ENCODE results near the gene ERICH2.
A peak's percentile ranks its signal among the peaks of the same experiment; 100 is the strongest.

Gene ERICH2

DNA sequence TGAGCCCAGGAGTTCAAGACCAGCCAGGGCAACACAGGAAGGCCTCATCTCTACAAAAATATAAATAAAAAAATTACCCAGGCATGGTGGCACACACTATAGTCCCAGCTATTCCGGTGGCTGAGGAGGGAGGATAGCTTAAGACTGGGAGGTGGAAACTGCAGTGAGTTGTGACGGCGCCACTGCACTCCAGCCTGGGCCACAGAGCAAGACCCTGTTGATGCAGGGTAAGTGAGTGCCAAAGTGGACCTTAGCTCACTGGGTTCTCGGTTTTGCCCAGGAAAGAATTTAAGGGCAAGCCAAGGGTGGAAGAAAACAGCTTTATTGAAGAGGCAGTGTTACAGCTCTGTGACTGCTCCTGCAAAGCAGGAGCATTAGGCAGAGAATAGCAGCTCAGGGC, 6.9 kb upstream of the ERICH2 start:
- no peak for DNase-seq

DNA sequence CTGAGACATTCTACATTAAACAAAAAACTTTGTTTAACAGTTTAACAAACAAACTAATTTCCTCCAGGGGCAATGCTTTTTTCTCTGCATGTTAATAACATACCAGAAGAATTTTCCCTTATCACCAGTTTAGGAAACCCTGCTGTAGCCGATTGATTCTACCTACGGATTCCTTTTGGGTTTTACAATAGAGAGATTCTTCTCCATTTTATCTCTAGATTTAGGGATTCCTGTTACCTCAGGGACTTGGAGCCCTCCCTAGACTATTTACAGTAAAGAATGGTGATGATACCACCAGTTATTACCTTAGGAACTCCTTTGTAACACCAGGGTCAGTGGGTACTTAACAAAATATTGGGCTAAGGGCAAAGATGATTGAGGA, 5.3 kb upstream of the ERICH2 start:
- no peak for DNase-seq

DNA sequence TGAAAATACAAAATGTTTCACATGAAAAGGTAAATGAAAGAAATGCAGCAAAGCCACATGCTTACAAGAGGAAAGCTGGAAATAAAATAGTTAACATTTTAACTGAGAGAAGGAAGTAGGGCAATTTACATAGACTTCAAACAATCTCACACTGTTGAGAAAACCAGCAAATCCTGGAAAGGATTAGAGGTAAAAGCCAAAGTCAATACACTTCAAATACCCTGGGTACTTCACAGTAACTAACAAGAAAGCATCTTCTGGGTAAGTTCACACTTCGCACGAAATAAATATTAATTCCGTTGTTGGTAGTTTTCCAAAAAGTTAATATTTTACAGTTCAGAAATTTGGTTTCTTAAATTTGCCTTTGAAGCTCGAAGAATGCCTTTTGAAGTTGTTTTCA, 3.5 kb upstream of the ERICH2 start:
- no peak for DNase-seq

DNA sequence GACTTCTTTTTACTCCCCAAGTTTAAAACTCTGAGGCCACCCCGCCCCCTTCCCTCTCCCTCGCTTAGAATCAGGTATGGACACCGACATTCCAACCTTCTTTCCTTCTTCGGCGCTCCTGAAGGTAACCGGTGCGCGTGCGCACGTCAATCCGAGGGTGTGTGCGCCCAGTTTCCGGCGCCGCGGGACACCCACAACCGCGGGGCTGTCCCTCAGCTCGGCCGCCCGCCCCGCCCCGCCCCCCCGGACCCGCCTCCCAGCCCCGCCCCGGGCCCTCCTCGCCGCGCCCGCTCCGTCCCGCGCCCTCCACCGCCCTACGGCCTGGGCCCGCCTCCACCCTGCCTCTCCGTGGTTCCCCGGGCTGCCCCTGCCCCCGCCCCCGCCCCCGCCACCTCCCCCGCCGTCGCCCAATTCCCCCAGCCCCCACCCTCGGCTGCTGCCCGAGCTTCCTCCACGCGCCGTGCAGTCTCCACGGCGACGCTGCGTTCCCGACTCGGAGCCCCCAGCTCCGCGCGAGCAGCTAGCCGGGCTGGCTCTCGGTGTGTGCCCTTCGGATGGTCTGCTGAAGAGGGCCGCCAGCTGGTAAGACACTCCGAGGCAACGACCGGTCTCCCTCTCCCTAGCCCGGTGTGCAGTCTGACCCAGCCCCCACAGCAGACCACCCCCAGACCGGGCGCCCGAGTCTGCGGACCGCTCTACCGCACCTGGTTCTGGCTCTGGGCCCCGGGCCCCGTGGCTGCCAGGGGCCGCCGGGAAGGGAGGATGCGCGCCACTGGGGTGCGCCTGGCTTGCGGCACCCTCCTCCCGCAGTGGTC, 635 bp downstream of the ERICH2 start:
- peak; percentile 77 for DNase-seq

DNA sequence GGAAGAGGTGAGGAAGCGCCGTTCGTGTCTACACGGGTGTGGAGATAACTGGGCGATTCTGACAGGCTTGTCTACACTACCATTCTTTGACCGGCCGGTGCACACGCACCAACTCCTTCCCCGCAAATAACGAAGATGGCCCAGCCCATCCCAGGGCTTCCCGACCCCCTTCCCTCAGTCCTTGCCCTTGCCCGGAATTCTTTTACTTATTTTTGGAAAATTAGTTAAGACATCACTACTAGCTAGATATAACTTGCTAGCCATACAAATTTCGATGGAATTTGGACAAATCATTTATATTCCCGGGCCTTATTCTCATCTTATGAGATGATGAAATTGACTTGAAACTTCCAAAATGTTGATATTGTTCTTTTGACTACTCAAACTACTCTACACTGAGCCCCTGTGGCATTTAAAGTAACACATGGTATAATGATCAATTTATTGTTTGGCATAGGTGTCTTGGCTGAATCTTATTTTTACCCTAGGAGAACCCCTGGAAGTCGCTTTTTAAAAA, 1.3 kb downstream of the ERICH2 start:
- no peak for DNase-seq

DNA sequence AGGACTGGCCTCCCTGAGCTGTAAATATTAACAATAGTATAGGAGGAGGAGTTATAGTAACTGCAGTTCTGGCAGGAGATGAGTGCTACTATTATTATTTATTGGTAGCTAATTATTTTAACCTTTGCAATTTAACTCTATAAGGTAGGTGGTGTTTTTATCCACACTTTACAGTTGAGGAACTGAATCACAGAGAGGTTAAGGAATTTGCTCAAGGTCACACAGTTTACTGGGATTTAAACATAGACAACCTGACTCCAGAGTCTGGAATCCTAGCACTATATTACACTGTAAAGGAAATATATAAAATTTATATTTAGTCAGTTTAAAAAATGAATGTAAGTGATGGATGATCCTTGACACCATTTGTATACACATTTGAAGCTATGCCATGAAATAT, 2.1 kb downstream of the ERICH2 start:
- DNase-seq, result no peak

DNA sequence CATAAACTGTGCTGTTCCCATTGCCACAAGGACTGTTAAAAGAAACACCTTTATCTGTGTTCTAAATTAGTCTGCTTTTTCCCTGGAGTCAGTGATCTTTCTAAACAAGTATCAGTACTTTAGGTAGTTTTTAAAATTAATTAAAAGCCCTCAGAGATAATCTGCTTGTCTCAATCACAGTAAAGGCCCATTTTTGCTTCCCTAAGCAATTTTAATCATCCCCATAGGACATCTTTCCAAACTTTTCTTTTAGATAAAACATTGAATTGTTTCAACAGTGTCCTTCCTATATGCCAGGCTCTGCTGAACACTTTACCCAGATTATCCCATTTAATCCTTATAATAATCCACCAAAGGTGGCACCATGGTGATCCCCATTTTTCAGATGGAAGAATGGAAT, 3.9 kb downstream of the ERICH2 start:
- DNase-seq, result no peak

DNA sequence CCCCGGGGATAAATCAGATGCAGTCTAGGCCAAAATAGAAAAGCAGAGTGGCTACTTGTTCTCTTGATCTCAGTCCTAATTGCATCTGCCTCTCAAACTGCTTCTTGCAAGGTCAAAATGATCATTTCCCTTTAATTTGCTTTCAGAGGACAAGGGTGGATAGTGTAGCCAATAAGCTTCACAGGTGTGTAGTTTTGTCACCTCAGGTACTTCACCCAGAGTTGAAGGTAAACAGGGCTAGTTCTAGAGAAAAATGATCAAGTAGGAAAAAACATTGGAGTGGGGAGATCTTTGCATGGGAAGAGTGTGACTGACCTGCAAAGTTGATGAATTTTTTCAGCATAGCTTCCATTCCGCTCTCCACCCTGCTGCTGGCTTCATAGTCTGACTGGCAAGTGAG, 8.7 kb downstream of the ERICH2 start:
- no peak for DNase-seq

DNA sequence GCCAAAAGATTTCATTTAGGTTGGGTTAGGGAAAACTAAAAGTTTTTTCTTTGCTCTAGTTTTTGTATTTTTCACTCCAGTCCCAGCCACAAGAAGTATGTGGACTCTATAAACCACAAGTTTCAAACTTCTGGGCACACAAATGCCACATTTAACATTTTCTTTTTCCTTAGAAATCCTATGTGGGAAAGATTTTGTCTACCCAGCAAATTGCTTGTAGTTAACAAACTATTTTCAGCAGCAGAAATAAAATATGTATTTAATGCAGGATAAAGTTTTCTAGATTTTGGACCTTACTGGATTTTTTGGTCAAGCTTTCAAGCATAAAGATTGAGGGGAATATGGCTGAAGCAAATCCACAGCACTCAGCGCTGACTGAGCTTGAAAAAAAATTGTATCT, 9.1 kb downstream of the ERICH2 start:
- DNase-seq, result no peak

DNA sequence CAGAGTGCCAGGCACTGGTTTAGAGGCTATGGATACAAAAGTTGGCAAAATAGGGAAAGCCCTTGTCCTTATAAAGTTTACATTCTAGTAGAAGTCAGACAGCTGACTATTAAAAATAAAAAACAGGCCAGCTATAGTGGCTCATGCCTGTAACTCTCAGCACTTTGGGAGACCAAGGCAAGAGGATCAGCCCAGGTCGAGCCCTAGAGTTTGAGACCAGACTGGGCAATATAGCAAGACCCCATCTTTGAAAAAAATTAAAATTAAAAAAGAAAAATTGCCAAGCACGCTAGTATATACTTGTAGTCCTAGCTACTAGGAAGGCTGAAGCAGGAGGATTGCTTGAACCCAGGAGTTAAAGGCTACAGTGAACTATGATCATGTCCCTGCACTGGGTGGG, 12.5 kb downstream of the ERICH2 start:
- no peak for DNase-seq

DNA sequence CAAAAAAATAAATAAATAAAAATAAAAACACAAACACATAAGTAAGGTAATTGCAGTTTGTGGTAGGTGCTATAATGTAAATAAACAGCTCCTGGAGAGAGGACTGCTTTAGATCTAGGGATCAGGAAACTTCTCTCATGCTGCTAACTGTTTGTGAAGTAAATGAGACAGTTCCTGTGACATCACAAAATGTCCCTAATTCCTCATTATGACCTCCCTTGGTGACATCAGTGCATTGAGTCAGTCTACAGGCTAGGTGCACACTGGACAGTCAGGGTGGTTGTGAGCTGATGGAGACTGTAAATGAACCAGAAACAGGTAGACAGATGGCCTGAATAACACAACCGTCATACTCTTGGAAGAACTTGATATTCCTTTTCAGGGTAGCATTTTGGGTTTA, 13.4 kb downstream of the ERICH2 start:
- DNase-seq, result no peak

DNA sequence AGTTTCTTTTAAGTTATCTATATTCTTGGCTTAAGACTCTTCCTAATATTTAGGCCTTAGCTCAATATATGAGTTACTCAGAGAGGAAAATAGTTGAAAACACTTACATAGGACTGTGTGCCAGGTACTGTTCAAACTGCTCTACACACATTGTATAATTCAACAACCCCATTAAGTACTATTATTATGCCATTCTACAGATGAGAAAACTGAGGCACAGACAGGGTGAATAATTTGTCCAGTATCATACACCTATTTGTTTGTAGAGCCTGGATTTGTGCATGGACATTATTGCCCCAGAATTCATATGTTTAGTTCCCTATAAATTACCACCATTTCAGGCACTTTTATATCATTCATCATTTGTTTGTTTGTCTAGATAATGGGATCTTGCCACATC, 28.8 kb downstream of the ERICH2 start:
- DNase-seq, result no peak

DNA sequence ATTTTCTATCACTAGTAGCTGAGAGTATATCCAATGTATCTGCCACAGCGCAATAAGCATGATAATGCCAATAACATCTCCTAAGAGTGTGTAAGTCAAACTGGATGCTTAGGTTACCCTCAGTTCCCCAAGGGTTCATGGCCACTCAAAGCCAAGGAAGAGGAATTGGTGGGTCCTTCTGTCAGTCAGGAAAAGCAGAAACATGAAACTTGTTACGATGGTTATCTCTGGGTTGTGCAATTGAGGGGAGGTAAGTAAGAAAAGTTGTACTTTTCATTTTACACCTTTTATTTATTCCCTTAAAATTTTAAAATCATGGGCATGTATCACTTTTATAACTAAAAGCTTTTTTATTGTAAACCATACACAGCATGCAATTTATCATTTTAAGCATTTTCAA, 36.4 kb downstream of the ERICH2 start:
- no peak for DNase-seq

DNA sequence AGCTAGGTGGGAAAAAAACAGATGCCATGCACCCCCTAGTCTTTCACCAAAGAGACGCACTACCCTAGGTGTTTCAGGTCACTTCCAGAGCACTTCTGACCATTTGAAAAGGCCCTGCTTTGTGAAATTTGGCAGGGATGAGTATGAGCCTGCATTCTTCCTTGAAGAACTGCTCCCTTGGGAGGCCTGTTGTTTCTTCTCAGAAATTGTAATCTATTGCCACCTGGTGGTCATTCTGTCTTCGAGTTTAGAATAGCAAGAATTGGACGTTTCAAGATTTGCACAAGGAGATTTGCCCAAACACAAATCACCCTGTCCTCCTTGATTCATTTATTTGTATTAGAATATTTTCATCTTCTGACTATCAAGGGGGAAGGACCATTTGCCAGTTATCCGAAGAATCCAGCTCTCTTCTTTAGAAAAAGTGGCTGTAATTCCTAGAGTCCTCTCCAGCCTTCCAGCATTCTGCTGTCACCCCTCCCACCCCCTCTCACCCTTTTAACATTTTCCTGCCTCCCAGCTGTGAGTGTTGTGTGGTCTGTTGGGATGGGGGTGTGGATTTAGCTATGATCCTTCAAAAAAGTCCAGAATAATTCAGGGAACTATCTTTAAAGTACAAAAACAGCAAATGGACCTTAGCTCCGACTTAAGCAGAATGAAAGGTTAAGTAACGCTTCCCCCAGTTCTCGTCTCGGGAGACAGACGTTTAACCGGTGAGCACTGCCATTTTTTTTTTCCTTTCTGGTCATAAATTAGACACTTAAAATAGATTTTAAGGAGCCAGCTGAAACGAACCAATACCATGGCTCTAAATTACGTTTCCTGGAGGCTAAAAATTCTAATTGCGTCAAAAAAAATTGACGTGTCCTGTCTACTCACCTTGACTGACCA, 42.8 kb downstream of the ERICH2 start:
- DNase-seq, result peak; percentile 66

DNA sequence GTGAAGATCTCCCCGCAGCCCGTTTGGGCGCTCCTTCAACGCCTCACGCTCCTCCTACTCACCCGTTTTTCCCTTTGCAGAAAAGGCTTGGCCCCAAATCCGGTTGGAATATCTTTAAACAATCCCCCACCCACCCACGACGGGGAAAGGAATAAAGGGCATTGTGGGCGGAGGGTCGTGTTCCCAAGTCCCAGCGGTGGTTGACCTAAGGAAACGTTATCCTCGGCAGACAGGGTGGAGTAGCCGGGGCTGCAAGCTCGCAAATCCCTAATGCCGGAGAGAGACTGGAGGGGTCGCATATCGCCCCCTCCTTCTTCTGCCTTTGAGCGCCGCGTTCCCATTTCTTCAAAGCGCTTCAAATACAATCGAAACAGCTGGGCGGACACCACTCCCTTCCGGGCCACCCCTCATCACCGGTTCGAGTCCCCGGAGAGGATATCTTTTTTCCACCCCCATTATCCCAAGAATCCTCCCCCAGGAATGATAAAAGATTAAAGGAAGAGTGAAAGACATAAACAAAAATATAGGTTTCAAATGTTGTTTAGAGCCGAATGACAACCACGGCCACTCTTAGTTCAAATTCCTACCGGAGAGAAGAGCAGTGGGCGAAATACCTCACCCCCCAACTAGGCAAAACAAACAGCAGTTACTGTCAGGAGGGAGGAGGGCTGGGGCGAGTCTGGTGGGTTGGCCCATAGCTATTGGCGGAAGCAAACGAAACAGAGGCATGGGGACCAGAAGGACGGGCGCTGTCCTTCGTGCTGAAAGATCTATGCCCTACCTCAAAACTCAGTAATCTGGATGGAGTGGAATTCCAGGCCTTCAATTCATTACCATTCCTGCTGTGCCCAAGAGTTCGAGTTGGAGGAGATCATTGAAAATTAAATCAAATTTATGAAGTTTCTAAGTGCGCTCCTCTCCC, 43.7 kb downstream of the ERICH2 start:
- DNase-seq, result no peak

DNA sequence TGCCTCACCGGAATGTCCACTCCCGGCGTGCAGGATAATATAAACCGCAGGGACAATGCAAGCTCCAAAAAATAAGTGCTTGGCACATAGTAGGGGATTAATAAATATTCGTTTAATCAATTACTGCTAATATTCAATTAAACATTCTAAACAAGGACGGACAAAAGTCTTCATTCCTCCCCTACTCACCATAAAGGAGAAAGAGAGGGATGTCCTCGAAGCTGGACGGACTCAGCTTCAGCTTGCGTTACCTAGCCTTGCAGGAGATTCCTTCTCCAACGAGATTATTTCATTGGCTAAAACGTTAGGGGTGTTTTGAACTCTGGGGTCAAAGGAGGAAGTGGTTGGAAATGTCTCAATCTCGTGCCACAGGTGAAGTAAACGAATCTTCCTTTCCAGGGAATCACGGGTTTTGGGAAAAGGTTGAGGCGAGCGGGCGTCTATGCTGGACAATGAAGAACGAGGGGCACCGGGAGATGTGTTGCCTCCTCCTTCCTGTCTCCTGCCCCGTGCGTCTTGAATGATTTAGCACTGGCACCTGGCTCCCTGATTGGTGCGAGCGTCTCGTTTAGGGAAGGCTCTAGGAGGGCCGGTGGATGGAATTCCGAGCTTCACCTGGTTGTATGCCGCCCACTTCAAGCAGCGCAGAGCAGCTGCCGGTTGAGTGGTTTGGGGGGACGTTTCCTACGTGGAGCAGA, 44.5 kb downstream of the ERICH2 start:
- no peak for DNase-seq

DNA sequence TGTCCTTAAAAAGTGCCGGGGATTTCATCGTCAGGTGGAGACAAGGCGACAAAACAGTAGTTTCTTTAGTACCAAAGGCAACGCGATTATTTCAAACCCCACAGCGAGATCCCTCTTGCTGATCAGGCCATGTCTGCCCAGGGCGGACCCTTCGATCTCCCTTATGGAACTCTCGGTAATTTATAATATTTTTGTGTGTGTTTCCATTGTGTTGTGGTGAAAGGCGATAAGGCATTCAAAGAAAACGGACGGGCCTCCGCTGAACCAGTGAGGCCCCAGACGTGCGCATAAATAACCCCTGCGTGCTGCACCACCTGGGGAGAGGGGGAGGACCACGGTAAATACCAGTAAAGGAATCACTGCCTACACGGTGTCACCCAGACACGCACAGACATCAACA, 45.1 kb downstream of the ERICH2 start:
- no peak for DNase-seq

DNA sequence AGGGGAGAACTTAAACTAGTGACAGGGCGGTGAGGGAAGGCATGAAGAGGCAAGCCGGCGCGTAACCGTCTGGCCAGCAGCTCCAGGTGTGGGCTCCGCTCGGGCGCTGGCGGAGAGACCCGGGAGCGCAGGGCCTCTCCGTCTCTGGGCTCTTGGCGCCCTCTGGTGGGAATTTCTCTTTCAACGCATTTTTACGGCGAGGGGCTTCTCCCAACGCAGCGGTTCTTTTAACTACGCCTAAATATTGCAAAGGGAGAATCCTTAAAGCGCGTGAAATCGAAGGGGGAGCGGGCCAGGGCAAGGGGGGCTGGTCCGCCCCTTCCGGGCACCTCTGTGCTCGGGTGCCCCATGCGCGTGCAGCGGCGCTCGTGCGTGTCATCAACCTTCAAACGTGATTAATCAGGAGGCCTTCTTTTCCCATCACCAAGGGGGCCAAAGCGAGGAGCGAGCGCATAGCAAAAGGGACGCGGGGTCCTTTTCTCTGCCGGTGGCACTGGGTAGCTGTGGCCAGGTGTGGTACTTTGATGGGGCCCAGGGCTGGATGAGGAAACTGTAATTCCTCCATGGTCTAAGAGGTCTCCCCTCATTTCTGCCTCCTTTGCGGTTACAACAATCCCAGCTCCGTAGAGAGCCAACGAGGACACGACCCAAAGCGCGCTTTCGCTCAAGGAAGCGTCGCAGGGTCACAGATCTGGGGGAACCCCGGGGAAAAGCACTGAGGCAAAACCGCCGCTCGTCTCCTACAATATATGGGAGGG, 45.7 kb downstream of the ERICH2 start:
- peak; percentile 76 for DNase-seq

DNA sequence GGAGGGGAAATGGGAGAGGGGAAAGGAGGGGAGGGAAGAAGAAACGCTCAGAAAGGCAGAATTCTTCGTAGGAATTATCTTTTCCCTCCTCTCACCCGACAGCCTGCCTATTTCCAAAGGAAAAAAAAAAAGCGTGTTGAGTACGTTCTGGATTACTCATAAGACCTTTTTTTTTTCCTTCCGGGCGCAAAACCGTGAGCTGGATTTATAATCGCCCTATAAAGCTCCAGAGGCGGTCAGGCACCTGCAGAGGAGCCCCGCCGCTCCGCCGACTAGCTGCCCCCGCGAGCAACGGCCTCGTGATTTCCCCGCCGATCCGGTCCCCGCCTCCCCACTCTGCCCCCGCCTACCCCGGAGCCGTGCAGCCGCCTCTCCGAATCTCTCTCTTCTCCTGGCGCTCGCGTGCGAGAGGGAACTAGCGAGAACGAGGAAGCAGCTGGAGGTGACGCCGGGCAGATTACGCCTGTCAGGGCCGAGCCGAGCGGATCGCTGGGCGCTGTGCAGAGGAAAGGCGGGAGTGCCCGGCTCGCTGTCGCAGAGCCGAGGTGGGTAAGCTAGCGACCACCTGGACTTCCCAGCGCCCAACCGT, 46.4 kb downstream of the ERICH2 start, which contains the start of gene GAD1:
TSS of gene GAD1 (plus strand) at position 384 of the 589 bp plus-strand sequence. CDS start 1,705 bp downstream, outside the sequence.
- peak; percentile 83 for DNase-seq

DNA sequence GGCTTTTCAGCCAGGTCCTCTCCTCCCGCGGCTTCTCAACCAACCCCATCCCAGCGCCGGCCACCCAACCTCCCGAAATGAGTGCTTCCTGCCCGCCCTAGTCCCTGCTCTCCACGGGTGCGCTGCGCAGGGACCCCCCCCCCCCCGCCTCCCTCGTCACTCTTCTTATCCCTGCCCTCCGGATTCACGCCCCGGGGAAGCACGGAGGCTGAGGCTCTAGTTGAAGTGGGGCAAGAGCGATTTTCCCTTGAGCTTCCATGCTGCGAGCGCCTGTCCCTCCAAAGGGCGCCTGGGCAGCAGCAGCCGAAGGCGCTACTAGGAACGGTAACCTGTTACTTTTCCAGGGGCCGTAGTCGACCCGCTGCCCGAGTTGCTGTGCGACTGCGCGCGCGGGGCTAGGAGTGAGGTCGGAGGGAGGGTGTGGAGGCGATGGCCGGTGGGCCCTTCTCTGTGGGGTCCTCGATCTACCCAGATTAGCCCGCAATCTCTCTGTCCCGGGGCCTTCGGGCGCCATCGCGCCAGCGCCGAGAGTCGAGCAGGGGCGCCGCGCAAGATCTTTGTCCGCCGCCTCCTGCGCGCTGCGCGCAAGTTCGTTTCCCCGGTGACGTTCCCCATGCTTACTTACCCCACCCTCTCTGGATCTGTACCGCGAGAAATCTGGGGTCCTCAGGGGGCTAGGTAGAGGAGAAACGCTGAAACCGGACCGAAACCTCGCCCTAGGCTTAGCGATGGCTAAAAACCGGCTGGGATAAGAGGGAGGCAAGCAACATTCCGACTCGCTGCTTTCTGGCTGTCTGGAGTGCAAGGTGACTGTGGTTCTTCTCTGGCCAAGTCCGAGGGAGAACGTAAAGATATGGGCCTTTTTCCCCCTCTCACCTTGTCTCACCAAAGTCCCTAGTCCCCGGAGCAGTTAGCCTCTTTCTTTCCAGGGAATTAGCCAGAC, 47.2 kb downstream of the ERICH2 start:
- no peak for DNase-seq

Measured in activated CD4-positive, alpha-beta T cell treated with anti-CD3 and anti-CD28 coated beads, Interleukin-2, amount 50 U/mL, for 16 hours (primary cell).